PC-9 (cell line): ENCODE measurements around the gene ERH. TPM values are rescaled to one million over a fixed set of nuclear protein-coding genes. Genes with fewer than 3 reads are reported as not detected.

Experiments
- BruUV-seq: library from RNA; stranded (reverse); fragments of 400-500 nt; replicated peaks from 2 replicates; lab custom pipeline; 2021; lab: Mats Ljungman, UMichigan
- CTCF ChIA-PET: fragments of 300-600 bp; sonication (Branson Sonifier 250); formaldehyde crosslinking; loops from one replicate; lab custom pipeline; 2022; ENCODE audit warnings: antibody characterized with exemption; lab: Charles Lee
- POLR2A ChIA-PET: fragments of 300-600 bp; sonication (Branson Sonifier 250); formaldehyde crosslinking; loops from one replicate; lab custom pipeline; 2022; ENCODE audit warnings: antibody characterized with exemption; ENCODE audit not compliant: unreplicated experiment; lab: Charles Lee
- DNase-seq, 2 experiments: peaks; one replicate each; pipeline versions ENCODE4 v3.0.0 to v3.0.0-alpha.2; 2015 to 2022; ENCODE audit warnings: mixed read lengths in 1 of 2
- H2AFZ ChIP-seq: fragments of 200-600 bp; sonication (generic); 2 replicates; pipeline ENCODE4 v1.8.1; 2017; ENCODE audit warnings: antibody characterized with exemption
- H3F3A ChIP-seq: fragments of 200-600 bp; sonication (generic); 2 replicates; pipeline ENCODE4 v1.8.1; 2017; ENCODE audit warnings: antibody characterized with exemption, mild to moderate bottlenecking, low read depth; ENCODE audit not compliant: insufficient read depth
- H3K27ac ChIP-seq: fragments of 200-600 bp; sonication (generic); 2 replicates; pipeline ENCODE4 v1.6.1; 2016; ENCODE audit warnings: mixed run types
- H3K27me3 ChIP-seq: fragments of 200-600 bp; sonication (generic); 2 replicates; pipeline ENCODE4 v1.6.1; 2016; ENCODE audit warnings: low read depth, mixed run types; ENCODE audit not compliant: insufficient read depth
- H3K36me3 ChIP-seq: fragments of 200-600 bp; sonication (generic); 2 replicates; pipeline ENCODE4 v1.6.1; 2016; ENCODE audit warnings: low read depth, mixed run types
- H3K4me1 ChIP-seq: fragments of 200-600 bp; sonication (generic); replicated peaks from 2 replicates; pipeline ENCODE4 v1.6.1; 2016; ENCODE audit warnings: mixed run types; ENCODE audit not compliant: insufficient read depth
- H3K4me2 ChIP-seq: fragments of 200-600 bp; sonication (generic); 2 replicates; pipeline ENCODE4 v1.6.1; 2017; ENCODE audit warnings: mixed run types
- H3K4me3 ChIP-seq: fragments of 200-600 bp; sonication (generic); 2 replicates; pipeline ENCODE4 v1.6.1; 2016; ENCODE audit warnings: mixed run types
- H3K79me2 ChIP-seq: fragments of 200-600 bp; sonication (generic); 2 replicates; pipeline ENCODE4 v1.6.1; 2017; ENCODE audit warnings: low read depth, mixed run types
- H3K9me2 ChIP-seq: fragments of 200-600 bp; sonication (generic); 2 replicates; pipeline ENCODE4 v1.8.1; 2017; ENCODE audit warnings: mild to moderate bottlenecking; ENCODE audit not compliant: insufficient read depth
- H3K9me3 ChIP-seq: fragments of 200-600 bp; sonication (generic); 2 replicates; pipeline ENCODE4 v1.8.1; 2016; ENCODE audit warnings: low read depth; ENCODE audit not compliant: insufficient read depth
- H4K20me1 ChIP-seq: fragments of 200-600 bp; sonication (generic); 2 replicates; pipeline ENCODE4 v1.8.1; 2017; ENCODE audit not compliant: insufficient read depth
- EZH2 ChIP-seq: fragments of 200-600 bp; sonication (generic); IDR thresholded peaks from 2 replicates; pipeline ENCODE4 v1.8.0; 2017; ENCODE audit warnings: antibody characterized with exemption, low read depth
- intact Hi-C: fragments of 100-400 bp; cut with micrococcal nuclease; formaldehyde crosslinking; loops from one replicate; pipeline ENCODE4 v1.10.0; 2022; ENCODE audit not compliant: unreplicated experiment
- total RNA-seq: library from RNA; stranded (reverse); gene quantifications from 2 replicates; pipeline ENCODE4 v1.2.3, GENCODE V29; 2021
- TF ChIP-seq, protein P1 (sequence below): fragments of 200-600 bp; sonication (generic); conservative IDR thresholded peaks from 2 replicates; pipeline ENCODE4 v1.6.1; 2017; ENCODE audit warnings: mixed run types, antibody characterized with exemption, mild to moderate bottlenecking, moderate library complexity

The ERH gene
- total RNA-seq, 1 experiment from 2014 or later, result 347 TPM

DNA sequence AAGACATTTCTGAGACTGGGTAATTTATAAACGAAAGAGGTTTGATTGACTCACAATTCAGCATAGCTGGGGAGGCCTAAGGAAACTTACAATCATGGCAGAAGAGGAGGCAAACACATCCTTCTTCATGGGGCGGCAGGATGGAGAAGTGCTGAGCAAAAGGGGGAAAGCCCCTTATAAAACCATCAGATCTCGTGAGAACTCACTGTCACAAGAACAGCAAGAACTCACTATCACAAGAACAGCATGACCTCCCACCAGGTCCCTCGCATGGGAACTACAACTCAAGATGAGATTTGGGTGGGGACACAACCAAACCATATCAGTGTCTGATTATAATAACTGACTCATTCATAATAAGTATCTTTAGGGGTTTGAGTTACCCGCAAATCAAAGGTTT lies 6.8 kb upstream of the ERH start:
- H3K27ac ChIP-seq, result no peak overlapping the region
- DNase-seq, result no peak
- no peak overlapping the region for H3K4me3 ChIP-seq
- no peaks in the 10 kb centered on the region for H3K36me3 ChIP-seq
- no peak overlapping the region for H2AFZ ChIP-seq
- no peaks in the 10 kb centered on the region for H3F3A ChIP-seq
- H3K4me1 ChIP-seq, result peaks cover 26% of the 10 kb centered on the region
- peaks cover 98% of the 10 kb centered on the region for H3K79me2 ChIP-seq
- intact Hi-C loops, result no loop called here
- no peaks in the 10 kb centered on the region for H3K9me3 ChIP-seq
- ChIA-PET CTCF (no interaction called here), POLR2A (no interaction called here)
- peaks cover 81% of the 10 kb centered on the region for H4K20me1 ChIP-seq
- H3K4me2 ChIP-seq, result no peak overlapping the region
- no peak for TF ChIP-seq EZH2
- TF ChIP-seq, protein P1, sequence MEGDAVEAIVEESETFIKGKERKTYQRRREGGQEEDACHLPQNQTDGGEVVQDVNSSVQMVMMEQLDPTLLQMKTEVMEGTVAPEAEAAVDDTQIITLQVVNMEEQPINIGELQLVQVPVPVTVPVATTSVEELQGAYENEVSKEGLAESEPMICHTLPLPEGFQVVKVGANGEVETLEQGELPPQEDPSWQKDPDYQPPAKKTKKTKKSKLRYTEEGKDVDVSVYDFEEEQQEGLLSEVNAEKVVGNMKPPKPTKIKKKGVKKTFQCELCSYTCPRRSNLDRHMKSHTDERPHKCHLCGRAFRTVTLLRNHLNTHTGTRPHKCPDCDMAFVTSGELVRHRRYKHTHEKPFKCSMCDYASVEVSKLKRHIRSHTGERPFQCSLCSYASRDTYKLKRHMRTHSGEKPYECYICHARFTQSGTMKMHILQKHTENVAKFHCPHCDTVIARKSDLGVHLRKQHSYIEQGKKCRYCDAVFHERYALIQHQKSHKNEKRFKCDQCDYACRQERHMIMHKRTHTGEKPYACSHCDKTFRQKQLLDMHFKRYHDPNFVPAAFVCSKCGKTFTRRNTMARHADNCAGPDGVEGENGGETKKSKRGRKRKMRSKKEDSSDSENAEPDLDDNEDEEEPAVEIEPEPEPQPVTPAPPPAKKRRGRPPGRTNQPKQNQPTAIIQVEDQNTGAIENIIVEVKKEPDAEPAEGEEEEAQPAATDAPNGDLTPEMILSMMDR, result no peak
- H3K9me2 ChIP-seq, result no peaks in the 10 kb centered on the region
- no peaks in the 10 kb centered on the region for H3K27me3 ChIP-seq
- no TSS peak for BruUV-seq

DNA sequence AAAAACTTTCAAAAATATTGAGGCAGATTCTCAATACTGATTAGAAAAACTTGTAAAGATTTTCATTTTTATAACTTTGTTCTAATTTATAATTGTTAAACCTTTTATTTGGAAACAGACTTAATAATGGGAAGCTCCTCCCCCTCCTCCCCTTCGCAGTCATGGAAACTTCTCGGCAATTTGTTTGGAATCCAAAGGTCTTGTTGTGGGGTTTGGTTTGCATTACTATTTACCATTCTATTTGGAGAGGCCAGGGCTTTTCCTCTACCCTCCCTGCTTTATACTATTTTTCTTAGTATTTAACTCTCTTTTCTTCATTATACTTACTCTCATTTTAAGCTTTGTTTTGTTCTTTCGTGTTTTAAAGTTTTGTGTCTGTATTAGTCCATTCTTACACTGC lies 6.4 kb upstream of the ERH start:
- Histone ChIP-seq H3K4me2 (no peak overlapping the region), H3K4me1 (peaks cover 30% of the 10 kb centered on the region), H3K79me2 (peaks cover 98% of the 10 kb centered on the region), H3F3A (peaks cover under 1% of the 10 kb centered on the region; the same call in 1 of the 2 replicates), H3K9me3 (no peaks in the 10 kb centered on the region), H3K36me3 (no peaks in the 10 kb centered on the region), H3K9me2 (no peaks in the 10 kb centered on the region), H3K4me3 (no peak overlapping the region), H3K27me3 (no peaks in the 10 kb centered on the region), H3K27ac (no peak overlapping the region), H2AFZ (no peak overlapping the region), H4K20me1 (peaks cover 79% of the 10 kb centered on the region)
- no TSS peak for BruUV-seq
- CTCF ChIA-PET, result no interaction called here
- POLR2A ChIA-PET, result no interaction called here
- no peak for DNase-seq
- no peak for TF ChIP-seq EZH2
- TF ChIP-seq, protein P1, result no peak
- intact Hi-C loops, result no loop called here

DNA sequence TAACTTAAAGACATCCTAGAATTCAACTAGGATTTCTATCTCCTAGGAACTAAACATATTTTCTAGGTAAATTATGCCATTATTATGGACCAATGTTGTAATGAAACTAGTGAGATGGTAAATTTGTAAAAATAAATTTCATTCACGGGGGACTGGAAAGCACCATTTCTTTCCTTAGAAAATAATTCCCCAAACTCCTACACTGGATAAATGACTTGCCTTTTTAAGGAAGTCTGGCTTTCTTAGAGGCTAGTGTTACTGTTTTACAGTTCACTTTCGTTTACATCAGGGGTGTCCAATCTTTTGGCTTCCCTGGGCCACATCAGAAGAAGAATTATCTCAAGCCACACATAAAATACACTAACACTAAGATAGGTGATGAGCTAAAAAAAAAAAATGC lies 3.7 kb upstream of the ERH start:
- TF ChIP-seq, protein P1, result no peak
- TF ChIP-seq EZH2, result no peak
- Histone ChIP-seq H3K4me1 (peaks cover 36% of the 10 kb centered on the region), H3K4me3 (peak overlapping the region; percentile 96), H2AFZ (no peak overlapping the region), H3K27me3 (no peaks in the 10 kb centered on the region), H4K20me1 (peaks cover 70% of the 10 kb centered on the region), H3K9me2 (no peaks in the 10 kb centered on the region), H3K4me2 (peak overlapping the region; percentile 97), H3F3A (peaks cover 6% of the 10 kb centered on the region; the same call in 1 of the 2 replicates), H3K27ac (no peak overlapping the region), H3K36me3 (0 out of 2 replicates have a peak, but pooled peaks cover 2% of the 10 kb centered on the region), H3K79me2 (peaks cover 93% of the 10 kb centered on the region), H3K9me3 (no peaks in the 10 kb centered on the region)
- DNase-seq, result no peak
- intact Hi-C loops, result no loop called here
- CTCF ChIA-PET, result no interaction called here
- BruUV-seq, result no TSS peak
- POLR2A ChIA-PET, result interaction anchor here (0.6 kb wide), 1 partner anchor 21 kb away, joined by 3 read pairs; no protein-coding TSS in a partner anchor
